ENCODE data around the gene CCDC183.
"Not testable (repeated sequence)": the region's sequence is repeated elsewhere in the genome, so short reads cannot be mapped to it uniquely, and the experiment has no call there.

CCDC183 gene

DNA sequence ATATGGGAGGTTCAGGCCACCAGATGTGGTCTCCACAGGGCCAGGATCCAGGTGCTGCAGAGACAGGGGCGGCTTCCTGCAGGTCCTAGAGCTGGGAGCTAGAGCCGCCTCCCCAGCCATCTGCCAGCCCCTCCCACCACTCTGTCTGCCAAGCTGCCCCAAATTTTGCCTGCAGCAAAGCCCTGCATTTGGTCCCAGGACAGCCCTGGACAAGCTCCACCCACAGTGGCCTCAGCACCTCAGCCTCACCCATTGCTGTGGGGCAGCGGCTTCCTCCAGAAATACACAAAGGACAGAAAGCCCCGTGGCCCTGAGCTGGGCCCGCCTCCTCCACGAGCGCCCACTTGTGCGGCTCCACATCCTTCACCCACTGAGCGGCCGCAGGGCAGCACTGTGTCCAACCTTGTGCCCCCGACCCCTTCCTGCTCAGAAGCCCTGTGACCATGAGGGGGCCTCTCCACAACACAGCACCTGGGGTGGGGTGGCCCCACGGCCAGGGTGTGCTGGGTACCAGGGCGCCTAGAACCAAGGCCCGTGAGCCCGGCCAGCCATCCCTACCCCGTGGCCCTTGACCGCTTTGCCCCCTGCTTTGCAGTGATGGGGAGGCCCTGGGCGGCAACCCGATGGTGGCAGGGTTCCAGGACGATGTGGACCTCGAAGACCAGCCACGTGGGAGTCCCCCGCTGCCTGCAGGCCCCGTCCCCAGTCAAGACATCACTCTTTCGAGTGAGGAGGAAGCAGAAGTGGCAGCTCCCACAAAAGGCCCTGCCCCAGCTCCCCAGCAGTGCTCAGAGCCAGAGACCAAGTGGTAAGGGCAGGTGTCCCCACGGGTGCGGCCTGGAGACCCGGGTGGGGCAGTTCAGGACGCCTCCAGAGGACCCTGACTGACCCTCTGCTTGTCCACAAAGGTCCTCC lies 42.4 kb downstream of the CCDC183 start:
- DNase-seq (ENCODE audit: low spot score): no peak

DNA sequence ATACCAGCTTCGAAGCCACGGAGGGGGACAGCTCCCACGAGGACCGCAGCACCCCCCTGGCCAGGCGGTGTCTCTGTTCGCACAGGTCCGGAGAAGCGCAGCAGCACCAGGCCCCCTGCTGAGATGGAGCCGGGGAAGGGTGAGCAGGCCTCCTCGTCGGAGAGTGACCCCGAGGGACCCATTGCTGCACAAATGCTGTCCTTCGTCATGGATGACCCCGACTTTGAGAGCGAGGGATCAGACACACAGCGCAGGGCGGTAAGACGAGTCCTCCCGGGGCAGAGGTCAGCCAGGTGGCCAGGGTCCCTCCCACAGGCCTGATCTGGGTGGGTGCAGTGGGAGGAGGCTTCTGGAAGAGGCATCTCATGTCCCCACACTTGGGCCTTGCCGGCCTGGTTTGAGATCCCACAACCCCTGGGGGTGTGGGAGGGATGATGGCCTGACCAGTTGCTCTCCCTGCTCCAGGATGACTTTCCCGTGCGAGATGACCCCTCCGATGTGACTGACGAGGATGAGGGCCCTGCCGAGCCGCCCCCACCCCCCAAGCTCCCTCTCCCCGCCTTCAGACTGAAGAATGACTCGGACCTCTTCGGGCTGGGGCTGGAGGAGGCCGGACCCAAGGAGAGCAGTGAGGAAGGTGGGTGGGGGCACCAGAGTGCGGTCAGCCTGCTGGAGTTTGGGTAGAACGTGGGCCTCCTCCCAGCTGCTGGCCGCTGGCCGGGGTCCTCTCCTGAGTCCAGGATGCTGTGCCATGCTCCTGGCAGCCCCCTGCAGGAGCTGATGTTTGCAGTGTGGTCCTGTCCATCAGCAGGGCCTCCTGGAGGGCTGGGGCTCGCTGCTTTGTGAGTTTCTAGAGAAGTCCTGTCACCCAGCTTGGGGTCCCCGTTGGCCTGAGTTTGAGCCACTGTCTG lies 43.3 kb downstream of the CCDC183 start:
- no peak for DNase-seq (ENCODE audit: low spot score)

DNA sequence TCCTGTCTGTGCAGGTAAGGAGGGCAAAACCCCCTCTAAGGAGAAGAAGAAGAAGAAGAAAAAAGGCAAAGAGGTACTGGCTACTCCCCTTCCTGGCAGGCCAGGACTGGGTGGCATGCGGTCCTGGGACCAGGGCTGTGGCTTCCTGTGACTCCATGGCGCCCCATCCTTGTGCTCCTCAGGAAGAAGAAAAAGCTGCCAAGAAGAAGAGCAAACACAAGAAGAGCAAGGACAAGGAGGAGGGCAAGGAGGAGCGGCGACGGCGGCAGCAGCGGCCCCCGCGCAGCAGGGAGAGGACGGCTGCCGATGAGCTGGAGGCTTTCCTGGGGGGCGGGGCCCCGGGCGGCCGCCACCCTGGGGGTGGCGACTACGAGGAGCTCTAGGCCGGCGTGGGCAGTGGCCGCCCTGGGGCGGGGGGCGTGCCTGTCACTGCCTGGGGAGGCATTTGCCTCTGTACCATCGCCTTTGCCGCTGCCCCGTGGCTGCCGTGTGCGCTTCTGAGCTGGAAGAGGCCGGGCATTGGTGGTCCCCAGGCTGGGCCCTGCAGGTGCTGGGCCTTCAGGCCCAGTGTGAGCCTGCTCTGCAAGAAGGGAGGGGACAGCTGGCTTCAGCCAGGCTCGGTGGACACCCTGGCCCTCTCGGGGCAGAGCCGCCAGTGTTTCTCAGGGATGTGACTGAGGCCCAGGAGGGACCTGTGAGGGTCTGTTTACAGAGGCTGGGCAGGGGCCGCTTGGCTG lies 44.2 kb downstream of the CCDC183 start:
- no peak for DNase-seq (ENCODE audit: low spot score)

DNA sequence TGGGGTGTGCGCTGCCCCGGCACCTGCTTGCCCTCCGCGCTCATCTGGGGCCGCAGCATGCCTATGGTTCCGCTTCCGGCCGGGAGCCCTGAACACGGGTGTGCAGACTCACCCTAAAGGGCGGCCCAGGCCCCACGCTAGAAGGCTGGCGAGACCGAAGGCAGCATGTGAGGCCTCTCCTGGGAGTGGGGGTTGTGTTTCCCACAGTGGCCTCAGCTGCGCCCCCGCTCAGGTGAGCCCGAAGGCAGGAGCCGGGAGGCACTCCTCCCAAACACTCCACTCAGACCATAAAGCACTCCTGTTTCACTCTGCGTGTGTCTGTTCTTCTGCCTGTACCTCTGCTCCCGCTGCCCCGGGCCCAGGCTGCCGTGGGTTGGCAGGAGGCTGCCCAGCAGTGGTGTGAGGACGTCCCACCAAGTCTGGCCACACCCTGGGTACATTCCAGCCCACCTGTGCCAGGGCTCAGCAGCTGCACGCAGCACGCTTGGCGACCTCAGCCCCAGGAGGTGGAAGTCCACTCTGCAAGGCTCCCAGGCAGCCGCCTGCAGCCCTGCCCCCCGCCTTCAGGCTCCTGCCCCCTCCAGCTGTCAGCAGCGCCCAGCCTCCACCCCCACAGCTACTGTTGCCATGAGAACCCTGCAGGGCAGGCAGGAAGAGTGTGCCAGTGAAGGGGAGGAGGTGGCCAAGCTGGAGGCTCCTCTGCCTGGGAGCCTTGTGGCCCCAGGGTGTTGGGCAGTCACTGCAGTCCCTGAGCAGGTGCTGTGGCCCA lies 44.9 kb downstream of the CCDC183 start:
- no peak for DNase-seq (ENCODE audit: low spot score)

DNA sequence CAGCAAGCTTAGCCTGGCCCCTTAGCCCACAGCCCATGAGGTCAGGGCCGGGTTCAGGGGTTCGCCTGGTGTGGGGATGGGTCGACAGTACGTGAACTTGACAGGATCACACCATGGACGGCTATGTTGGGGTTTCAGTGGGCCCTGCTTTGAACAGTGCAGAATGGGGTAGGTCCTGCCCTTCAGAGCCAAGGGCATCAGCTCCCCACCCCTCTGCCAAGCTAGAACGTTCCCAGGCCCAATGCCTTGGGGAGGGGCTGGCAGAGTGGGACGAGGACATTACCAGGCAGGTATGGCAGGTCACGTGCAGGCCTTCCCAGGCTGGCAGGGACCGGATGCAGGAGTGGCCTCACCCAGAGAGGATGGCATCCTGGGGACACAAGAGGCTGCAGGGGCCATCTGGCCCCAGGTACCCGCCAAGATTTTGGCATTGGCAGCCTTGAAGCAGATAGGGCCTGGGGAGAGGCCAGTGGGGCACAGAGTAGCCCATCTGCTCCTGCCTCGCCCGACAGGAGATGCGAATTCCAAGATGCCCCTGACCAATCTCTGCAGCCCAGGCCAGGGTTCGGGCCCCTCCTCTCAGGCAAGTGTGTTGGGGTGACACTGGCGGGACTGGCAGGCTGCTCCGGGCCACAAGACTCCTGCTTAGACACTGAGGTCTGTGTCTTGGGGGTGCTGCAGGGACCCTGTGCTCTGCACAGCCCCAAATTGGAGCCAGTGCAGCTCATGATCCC lies 45.7 kb downstream of the CCDC183 start:
- not testable (repeated sequence) for DNase-seq (ENCODE audit: low spot score)

DNA sequence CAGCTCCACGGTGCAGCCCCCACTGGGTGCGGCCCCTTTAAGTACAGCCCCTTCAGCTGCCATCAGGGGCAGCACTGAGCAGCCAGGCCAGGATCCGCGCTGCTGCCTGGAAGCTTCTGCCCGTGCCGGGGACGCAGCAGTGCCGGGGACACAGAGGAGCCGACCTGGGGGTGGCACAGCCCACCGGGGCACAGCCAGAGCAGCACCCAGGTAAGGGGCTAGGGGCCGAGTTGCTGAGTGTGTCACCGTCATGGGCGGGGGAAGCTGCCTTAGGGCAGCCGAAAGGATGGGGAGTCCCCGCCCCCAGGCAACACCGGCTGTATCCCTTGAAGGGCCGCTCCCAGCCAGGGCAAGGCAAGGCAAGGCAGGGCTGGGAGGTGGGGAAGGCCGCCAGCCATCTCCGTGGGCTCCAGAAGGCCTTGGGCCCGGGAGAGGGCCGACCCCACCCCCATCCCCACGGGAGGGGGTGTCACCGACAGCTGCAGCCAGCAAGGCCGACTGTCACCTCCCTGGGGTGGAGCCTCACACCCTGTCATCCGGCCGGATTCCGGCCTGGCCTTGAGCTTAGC lies 46.3 kb downstream of the CCDC183 start, which contains the start of gene AJM1:
AJM1 (plus strand) TSS at position 99 of the 569 bp plus-strand sequence. CDS start 1,937 bp downstream, outside the sequence.
- DNase-seq (ENCODE audit: low spot score): peak; percentile 84

DNA sequence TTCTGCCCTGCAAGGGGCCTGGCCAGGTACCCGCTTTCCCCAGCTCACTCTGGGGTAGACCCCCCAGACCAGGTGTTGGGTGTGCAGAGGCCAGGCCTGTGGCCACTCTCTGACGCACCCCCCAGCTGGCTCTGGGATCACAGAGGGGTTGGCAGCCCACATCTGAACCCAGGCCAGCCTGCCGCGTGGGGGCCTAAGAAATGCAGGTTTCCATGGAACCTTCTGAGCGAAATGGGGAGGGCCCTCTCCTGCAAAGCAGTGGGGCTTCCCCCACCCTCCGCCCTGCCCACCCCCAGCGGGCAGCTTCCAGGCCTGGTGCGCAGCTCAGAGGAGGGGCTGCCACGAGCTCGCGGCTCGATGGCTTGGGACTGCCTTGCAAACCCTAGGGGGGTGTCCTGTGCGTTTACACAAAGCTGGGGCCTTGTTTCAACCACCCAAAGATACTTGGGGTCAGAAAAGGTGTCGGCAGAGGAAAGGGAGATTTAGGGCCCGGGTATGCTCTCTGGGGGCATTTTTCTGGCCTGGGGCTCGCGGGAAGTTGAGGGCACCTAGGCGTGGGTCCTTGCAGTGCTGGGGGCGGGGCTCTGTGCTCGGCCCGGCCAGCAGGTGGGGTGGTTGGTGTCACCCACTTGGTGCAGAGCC lies 47.1 kb downstream of the CCDC183 start:
- DNase-seq (ENCODE audit: low spot score): not testable (repeated sequence)

DNA sequence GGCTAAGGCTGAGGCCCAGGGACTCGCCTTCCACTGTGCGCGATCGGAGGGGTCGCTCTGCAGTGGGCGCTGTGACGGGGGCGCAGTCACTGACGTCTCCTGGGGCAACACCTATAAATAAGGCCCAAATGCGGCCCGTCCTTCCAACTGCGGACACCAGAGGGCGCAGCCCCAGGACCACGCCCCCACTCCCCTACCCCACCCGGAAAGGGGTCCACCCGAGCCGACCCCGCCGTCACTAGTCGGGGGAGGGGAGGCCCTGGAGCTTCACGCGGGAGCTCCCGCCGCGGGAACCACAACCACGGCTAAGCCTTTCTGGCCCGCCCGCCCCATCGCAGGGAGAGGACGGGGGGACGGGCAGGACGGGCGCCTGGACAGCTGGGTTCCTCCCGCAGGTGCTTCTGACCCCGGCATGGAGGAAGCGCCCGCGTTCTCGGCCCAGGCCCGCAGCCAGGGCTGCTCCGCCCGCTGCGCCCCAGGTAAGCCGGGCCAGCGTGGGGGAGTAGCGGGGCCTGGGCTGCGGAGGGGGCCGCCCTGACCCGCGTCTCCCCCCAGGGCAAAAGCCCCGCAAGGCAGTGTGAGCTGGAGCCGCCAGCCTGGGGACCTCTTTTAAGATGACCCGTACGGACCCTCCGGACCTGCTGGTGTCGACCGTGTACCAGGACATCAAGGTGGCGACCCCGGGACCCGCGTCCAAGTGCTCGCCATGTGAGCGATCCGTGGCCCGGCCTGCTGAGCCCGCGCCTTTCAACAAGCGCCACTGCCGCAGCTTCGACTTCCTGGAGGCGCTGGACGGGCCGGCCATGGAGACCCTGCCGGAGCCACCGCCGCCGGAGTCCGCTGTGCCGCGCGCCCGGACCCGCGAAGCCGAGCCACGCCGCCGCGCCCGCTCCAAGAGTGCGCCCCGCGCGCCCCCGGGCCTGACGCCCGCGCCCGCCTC lies 47.9 kb downstream of the CCDC183 start:
- peak; percentile 55 for DNase-seq (ENCODE audit: low spot score)

DNA sequence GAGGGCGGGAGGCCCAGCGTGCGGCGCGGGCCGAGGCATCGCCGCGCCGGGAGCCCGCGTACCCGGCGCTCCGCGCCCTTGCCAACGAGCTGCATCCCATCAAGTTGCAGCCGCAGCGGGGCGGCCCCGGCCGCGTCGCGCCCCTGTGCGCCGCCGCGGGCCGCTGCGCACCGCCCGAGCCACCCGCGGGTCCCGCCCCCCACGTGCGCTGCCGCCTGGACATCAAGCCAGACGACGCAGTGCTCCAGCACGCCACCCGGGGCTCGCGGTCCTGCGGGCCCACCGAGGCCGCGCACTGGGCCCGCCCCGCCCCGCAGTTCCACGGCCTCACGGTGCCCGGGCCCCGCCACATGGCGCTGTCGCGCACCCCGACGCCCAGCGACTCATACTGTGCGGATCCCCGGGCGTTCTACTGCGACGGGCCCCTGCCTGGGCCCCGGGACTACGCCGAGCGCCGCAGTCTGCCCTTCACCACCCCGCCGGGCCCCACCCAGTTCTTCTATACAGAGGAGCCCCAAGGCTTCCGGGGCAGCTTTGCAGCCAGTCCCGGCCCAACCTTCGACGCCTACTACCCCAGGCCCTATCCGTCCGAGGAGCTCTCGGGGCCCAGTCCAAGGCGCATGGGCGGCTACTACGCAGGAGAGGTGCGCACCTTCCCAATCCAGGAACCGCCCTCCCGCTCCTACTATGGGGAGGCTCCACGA lies 48.8 kb downstream of the CCDC183 start:
- no peak for DNase-seq (ENCODE audit: low spot score)

DNA sequence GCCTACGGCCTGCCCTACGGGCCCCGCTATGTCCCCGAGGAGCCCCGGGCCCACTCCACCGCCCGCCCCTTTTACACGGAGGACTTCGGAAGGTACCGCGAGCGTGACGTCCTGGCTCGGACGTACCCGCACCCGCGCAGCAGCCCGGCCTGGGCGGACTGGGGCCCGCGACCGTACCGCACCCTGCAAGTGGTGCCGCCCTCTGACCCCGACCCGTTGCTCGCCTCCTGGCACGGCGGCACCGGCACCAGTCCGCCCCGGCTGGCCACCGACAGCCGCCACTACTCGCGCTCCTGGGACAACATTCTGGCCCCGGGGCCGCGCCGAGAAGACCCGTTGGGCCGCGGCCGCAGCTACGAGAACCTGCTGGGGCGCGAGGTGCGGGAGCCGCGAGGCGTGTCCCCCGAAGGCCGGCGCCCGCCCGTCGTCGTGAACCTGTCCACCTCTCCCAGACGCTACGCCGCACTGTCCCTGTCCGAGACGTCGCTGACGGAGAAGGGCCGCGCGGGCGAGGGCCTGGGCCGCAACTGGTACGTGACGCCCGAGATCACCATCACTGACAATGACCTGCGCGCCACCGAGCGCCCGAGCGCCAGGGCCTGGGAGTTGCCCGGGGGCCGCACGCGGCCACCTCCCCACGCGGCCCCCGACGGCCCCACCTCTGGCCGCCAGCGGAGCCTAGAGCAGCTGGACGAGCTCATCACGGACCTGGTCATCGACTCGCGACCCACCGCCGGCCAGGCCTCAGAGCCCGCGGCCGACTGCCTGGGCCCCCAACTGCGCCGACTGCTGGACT lies 49.5 kb downstream of the CCDC183 start:
- DNase-seq (ENCODE audit: low spot score): no peak

DNA sequence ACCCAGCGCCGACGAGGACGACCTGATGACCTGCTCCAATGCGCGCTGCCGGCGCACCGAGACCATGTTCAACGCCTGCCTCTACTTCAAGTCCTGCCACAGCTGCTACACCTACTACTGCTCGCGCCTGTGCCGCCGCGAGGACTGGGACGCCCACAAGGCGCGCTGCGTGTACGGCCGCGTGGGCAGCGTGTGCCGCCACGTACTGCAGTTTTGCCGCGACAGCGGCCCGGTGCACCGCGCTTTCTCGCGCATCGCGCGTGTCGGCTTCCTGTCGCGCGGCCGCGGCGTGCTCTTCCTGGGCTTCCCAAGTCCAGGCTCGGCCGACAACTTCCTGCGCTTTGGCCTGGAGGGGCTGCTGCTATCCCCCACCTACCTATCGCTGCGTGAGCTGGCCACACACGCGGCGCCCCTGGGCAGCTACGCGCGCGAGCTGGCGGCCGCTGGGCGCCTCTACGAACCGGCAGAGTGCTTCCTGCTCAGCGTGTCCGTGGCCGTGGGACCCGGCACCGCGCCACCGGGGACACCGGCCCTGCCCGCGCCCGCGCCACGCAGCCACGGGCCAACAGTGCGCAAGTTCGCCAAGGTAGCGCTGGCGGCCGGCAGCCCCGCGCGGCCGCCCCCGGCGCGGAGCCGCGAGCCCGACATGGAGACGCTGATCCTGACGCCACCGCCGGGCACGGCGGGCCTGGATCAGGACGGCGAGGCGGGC lies 50.4 kb downstream of the CCDC183 start:
- no peak for DNase-seq (ENCODE audit: low spot score)

DNA sequence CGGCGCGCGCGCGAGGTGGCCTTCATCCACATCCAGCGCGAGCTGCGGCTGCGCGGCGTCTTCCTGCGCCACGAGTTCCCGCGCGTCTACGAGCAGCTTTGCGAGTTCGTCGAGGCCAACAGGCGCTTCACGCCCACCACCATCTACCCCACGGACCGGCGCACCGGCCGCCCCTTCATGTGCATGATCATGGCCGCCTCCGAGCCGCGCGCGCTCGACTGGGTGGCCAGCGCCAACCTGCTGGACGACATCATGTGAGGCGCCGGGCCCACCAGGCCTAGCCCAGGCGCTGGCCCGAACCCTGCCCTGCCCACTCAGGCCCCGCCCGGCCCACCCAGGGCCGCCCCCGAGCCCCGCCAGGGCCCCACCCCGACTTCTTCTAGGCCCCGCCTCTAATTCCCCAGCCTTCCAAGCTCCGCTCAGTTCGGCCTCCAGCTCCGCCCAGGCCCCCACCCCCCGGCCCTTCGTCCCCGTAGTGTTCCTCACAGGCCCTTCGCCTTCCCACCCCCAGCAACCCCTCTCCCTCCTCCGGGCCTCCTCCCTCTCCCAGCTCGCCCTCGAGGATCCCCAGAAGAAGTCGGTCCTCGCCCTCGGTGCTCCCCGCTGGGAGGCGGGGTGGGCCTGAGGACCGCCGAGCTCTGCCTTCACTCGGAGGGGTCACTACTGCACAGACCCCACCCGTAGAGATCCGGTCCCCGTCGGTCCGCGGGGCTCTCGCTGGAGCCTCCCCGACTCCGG lies 51.1 kb downstream of the CCDC183 start:
- no peak for DNase-seq (ENCODE audit: low spot score)

DNA sequence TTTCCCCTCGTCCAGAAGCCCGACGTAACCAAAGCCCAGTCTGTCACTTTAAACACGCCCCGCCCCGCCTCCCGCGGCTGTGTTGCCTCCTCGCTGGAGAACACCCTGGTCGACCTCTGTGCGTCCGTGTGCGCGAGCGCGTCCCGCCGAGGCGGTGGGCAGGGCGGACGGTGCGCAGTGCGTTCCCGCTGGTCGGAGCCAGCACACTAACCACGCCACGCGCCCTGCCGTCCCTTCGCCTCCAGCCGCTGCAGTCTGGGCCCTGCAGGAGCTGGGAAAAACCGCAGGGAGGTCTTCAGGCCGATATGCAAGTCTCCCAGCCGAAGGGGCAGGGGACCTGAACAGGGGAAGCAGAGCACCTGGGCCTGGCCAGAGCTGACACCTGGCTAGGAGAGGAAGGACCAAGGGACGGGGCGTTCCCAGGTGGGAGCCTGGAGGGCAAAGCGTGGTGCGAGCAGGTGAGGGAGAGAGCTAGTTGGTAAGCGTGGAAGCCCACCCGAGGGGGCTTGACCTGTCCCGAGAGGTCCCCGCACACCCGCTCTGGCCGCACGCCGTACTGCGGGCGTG lies 51.8 kb downstream of the CCDC183 start:
- peak; percentile 73 for DNase-seq (ENCODE audit: low spot score)

DNA sequence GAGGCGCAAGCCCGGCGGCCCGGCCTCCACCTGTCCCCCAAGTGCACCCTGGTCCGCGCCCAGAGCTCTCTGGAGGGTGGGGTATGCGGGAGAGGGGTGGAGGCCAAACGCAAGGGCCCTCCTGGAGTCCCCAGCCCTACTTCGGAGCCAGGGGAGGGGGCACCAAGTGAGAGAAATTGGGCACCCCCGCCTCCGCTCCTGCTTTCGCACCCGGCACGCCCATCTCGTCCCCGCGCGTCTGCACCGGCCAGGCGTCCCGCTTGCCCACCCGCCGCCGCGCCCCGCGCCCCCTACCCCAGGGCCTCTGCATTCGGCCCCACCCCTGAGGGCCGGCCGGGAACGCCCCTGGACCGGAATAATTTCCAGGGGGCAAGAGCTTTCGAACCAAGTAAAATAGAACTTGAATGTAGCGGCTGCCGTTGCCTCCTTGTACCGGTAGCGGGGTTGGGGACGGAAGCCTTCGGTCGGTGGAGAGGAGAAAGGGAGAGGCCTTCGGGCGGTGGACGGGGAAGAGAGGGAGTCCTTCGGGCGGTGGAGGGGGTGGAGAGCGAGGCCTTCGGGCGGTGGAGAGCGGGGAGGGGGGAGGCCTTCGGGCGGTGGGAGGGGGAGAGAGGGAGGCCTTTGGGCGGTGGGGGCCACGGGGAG lies 52.4 kb downstream of the CCDC183 start:
- peak; percentile 30 for DNase-seq (ENCODE audit: low spot score)

All from CD4-positive, alpha-beta T cell treated with Interleukin-15 for 4 hours (primary cell).